SK-N-SH treated with all-trans-retinoic acid at 6 μM for 48 hours (cell line): ENCODE measurements around the gene CCBE1.

ENCODE experiments used
- ATAC-seq: fragments of 200-7000 bp; cut with Tn5 transposase; 3 replicates; pipeline ENCODE4 v1.9.1; 2020; ENCODE audit warnings: mild to moderate bottlenecking, moderate library complexity
- ARNTL ChIP-seq: fragments of 450-650 bp; formaldehyde crosslinking; IDR thresholded peaks from 2 replicates; pipeline ENCODE4 v1.5.0; 2020; ENCODE audit warnings: low read depth, mild to moderate bottlenecking, moderate library complexity, borderline replicate concordance
- BACH2 ChIP-seq: fragments of 250-450 bp; sonication (Bioruptor Pico); IDR thresholded peaks from 2 replicates; pipeline ENCODE4 v1.9.0; 2021; ENCODE audit warnings: mild to moderate bottlenecking, borderline replicate concordance
- CREB5 ChIP-seq: fragments of 250-450 bp; sonication (Bioruptor Pico); IDR thresholded peaks from 2 replicates; pipeline ENCODE4 v1.5.1; 2020; ENCODE audit warnings: low read depth, mild to moderate bottlenecking, moderate library complexity
- CSDC2 ChIP-seq: fragments of 250-450 bp; sonication (Bioruptor Pico); IDR thresholded peaks from 2 replicates; pipeline ENCODE4 v1.5.0; 2020; ENCODE audit warnings: mild to moderate bottlenecking, moderate library complexity
- CSRNP3 ChIP-seq: fragments of 250-450 bp; sonication (Bioruptor Pico); IDR thresholded peaks from 2 replicates; pipeline ENCODE4 v1.5.1; 2021; ENCODE audit warnings: mild to moderate bottlenecking, moderate library complexity
- ESRRG ChIP-seq: fragments of 250-450 bp; sonication (Bioruptor Pico); IDR thresholded peaks from 2 replicates; pipeline ENCODE4 v1.6.1; 2021; ENCODE audit warnings: mild to moderate bottlenecking
- GLIS3 ChIP-seq: fragments of 250-450 bp; sonication (Bioruptor Pico); IDR thresholded peaks from 2 replicates; pipeline ENCODE4 v1.5.0; 2020; ENCODE audit warnings: mild to moderate bottlenecking, moderate library complexity
- ISL1 ChIP-seq: fragments of 250-450 bp; sonication (Bioruptor Pico); IDR thresholded peaks from 2 replicates; pipeline ENCODE4 v2.1.2; 2022; ENCODE audit warnings: mild to moderate bottlenecking, moderate library complexity
- OSR1 ChIP-seq: fragments of 250-450 bp; sonication (Bioruptor Pico); IDR thresholded peaks from 2 replicates; pipeline ENCODE4 v1.8.0; 2022; ENCODE audit warnings: moderate library complexity, mild to moderate bottlenecking, inconsistent platforms
- POU6F1 ChIP-seq: fragments of 250-450 bp; sonication (Bioruptor Pico); IDR thresholded peaks from 2 replicates; pipeline ENCODE4 v1.8.0; 2021; ENCODE audit warnings: low read depth, mild to moderate bottlenecking, moderate library complexity, borderline replicate concordance
- PPARA ChIP-seq: fragments of 250-450 bp; sonication (Bioruptor Pico); IDR thresholded peaks from 2 replicates; pipeline ENCODE4 v1.5.0; 2020; ENCODE audit warnings: mild to moderate bottlenecking, borderline replicate concordance
- RARB ChIP-seq: fragments of 250-450 bp; sonication (Bioruptor Pico); IDR thresholded peaks from 2 replicates; pipeline ENCODE4 v1.8.0; 2021; ENCODE audit warnings: mild to moderate bottlenecking, moderate library complexity
- TCF4 ChIP-seq: fragments of 250-450 bp; sonication (Bioruptor Pico); IDR thresholded peaks from 2 replicates; pipeline ENCODE4 v1.8.0; 2021; ENCODE audit warnings: mild to moderate bottlenecking, moderate library complexity, borderline replicate concordance
- TOX ChIP-seq: fragments of 250-450 bp; sonication (Bioruptor Pico); IDR thresholded peaks from 2 replicates; pipeline ENCODE4 v1.8.0; 2021; ENCODE audit warnings: mild to moderate bottlenecking, moderate library complexity, borderline replicate concordance
- TSHZ2 ChIP-seq: fragments of 250-450 bp; sonication (Bioruptor Pico); IDR thresholded peaks from 2 replicates; pipeline ENCODE4 v1.5.0; 2020; ENCODE audit warnings: mild to moderate bottlenecking, moderate library complexity
- ZC3H10 ChIP-seq: fragments of 250-450 bp; sonication (Bioruptor Pico); IDR thresholded peaks from 2 replicates; pipeline ENCODE4 v1.5.1; 2021; ENCODE audit warnings: mild to moderate bottlenecking, moderate library complexity
- ZFP3 ChIP-seq: fragments of 250-450 bp; sonication (Bioruptor Pico); IDR thresholded peaks from 2 replicates; pipeline ENCODE4 v1.5.0; 2020; ENCODE audit warnings: mild to moderate bottlenecking, moderate library complexity
- ZFP30 ChIP-seq: fragments of 450-650 bp; formaldehyde crosslinking; IDR thresholded peaks from 2 replicates; pipeline ENCODE4 v1.5.0; 2022; ENCODE audit warnings: mild to moderate bottlenecking, moderate library complexity
- ZNF70 ChIP-seq: fragments of 450-650 bp; formaldehyde crosslinking; IDR thresholded peaks from 2 replicates; pipeline ENCODE4 v1.5.0; 2020; ENCODE audit warnings: mild to moderate bottlenecking, moderate library complexity
- ZNF8 ChIP-seq: fragments of 450-650 bp; formaldehyde crosslinking; IDR thresholded peaks from 2 replicates; pipeline ENCODE4 v1.5.0; 2020; ENCODE audit warnings: mild to moderate bottlenecking, moderate library complexity

The CCBE1 gene

GRCh38 chr18:59540346-59540745, 156.9 kb downstream of the CCBE1 start:
- no peak for TF ChIP-seq TOX (CRISPR knock-in tag)
- no peak for ATAC-seq

GRCh38 chr18:59539108-59539507, 158.1 kb downstream of the CCBE1 start:
- TF ChIP-seq ESRRG (no peak), CREB5 (no peak), CSDC2 (CRISPR knock-in tag) (no peak), ISL1 (no peak), OSR1 (CRISPR knock-in tag) (no peak)

GRCh38 chr18:59537579-59537978, 159.6 kb downstream of the CCBE1 start:
- no peak for TF ChIP-seq POU6F1 (CRISPR knock-in tag)
- no peak for TF ChIP-seq CSDC2 (CRISPR knock-in tag)
- TF ChIP-seq TCF4 (CRISPR knock-in tag): no peak
- TF ChIP-seq CSRNP3 (CRISPR knock-in tag): no peak
- no peak for TF ChIP-seq ZNF70 (CRISPR knock-in tag)
- no peak for TF ChIP-seq TOX (CRISPR knock-in tag)
- no peak for TF ChIP-seq CREB5
- TF ChIP-seq BACH2: no peak
- TF ChIP-seq OSR1 (CRISPR knock-in tag): no peak
- ATAC-seq: no peak

More at GRCh38 chr18:59539108-59539507, 158.1 kb downstream of the CCBE1 start:
- ATAC-seq: no peak

- no peak for TF ChIP-seq CSRNP3 (CRISPR knock-in tag)
- no peak for TF ChIP-seq CSDC2 (CRISPR knock-in tag)
- no peak for TF ChIP-seq ZNF70 (CRISPR knock-in tag)
- no peak for TF ChIP-seq TOX (CRISPR knock-in tag)
- no peak for TF ChIP-seq BACH2
- TF ChIP-seq TSHZ2: no peak
- no peak for TF ChIP-seq RARB (CRISPR knock-in tag)
- TF ChIP-seq ARNTL (CRISPR knock-in tag): no peak
- no peak for TF ChIP-seq PPARA
- TF ChIP-seq ZFP30 (CRISPR knock-in tag): no peak
- no peak for TF ChIP-seq ZFP3 (CRISPR knock-in tag)
- no peak for TF ChIP-seq GLIS3
- TF ChIP-seq ZNF8 (CRISPR knock-in tag): no peak
- no peak for TF ChIP-seq POU6F1 (CRISPR knock-in tag)
- no peak for TF ChIP-seq ZC3H10 (CRISPR knock-in tag)
- TF ChIP-seq OSR1 (CRISPR knock-in tag): no peak
- no peak for TF ChIP-seq ESRRG
- no peak for TF ChIP-seq CREB5
- no peak for TF ChIP-seq TCF4 (CRISPR knock-in tag)
- no peak for TF ChIP-seq ISL1
- ATAC-seq: no peak
Observed at GRCh38 chr18:59536166-59536565, 161.1 kb downstream of the CCBE1 start.
